BLaER1 treated with 17β-estradiol and CSF1 and Interleukin-3, amounts not matched to agents 10 nM and 100 nM (cell line): ENCODE results near the gene MAPRE2.

ENCODE experiments used
- H3K27ac ChIP-seq, 11 experiments: shearing (Covaris generic); formaldehyde crosslinking; 2 replicates each; pipeline ENCODE4 v1.8.1; 2022
- H3K27me3 ChIP-seq, 11 experiments: shearing (Covaris generic); formaldehyde crosslinking; 2 replicates each; pipeline ENCODE4 v1.8.1; 2022
- H3K36me3 ChIP-seq, 11 experiments: shearing (Covaris generic); formaldehyde crosslinking; 2 replicates each; pipeline ENCODE4 v1.8.1; 2022
- H3K4me1 ChIP-seq, 10 experiments: shearing (Covaris generic); formaldehyde crosslinking; 2 replicates each; pipeline ENCODE4 v1.8.1; 2022
- H3K4me2 ChIP-seq, 11 experiments: shearing (Covaris generic); formaldehyde crosslinking; 2 replicates each; pipeline ENCODE4 v1.8.1; 2022
- H3K4me3 ChIP-seq, 10 experiments: shearing (Covaris generic); formaldehyde crosslinking; 2 replicates each; pipeline ENCODE4 v1.8.1; 2022
- H3K9ac ChIP-seq, 11 experiments: shearing (Covaris generic); formaldehyde crosslinking; 2 replicates each; pipeline ENCODE4 v1.8.1; 2022
- H3K9me3 ChIP-seq, 11 experiments: shearing (Covaris generic); formaldehyde crosslinking; replicated peaks in 1 of 11; 2 replicates each; pipeline ENCODE4 v1.8.1; 2022
- H4K20me1 ChIP-seq, 11 experiments: shearing (Covaris generic); formaldehyde crosslinking; 2 replicates each; pipeline ENCODE4 v1.8.1; 2022
- Cebpa-rat ChIP-seq, 11 experiments: shearing (Covaris generic); IDR thresholded peaks; 2 replicates each; pipeline ENCODE4 v1.8.1; 2022

The MAPRE2 gene

GRCh38 chr18:35061804-35062203, 20.6 kb downstream of the MAPRE2 start:
- no peaks in the 10 kb centered on the region for H3K27me3 ChIP-seq
- H3K36me3 ChIP-seq = peaks cover 0 to 7% (median 0%) of the 10 kb centered on the region in 11 experiments; a peak in 2 of 22 replicates
- no peak overlapping the region for H3K27ac ChIP-seq
- H3K4me2 ChIP-seq = no peak overlapping the region
- no peak overlapping the region for H3K9ac ChIP-seq
- H3K4me3 ChIP-seq = no peak overlapping the region
- no peaks in the 10 kb centered on the region for H3K9me3 ChIP-seq
- TF ChIP-seq Cebpa-rat (IDR thresholded peaks at IDR 0.05) = no peak
- peaks cover 0 to 87% (median 20%) of the 10 kb centered on the region in 11 experiments; a peak in 11 of 22 replicates for H4K20me1 ChIP-seq
- no peaks in the 10 kb centered on the region for H3K4me1 ChIP-seq

DNA sequence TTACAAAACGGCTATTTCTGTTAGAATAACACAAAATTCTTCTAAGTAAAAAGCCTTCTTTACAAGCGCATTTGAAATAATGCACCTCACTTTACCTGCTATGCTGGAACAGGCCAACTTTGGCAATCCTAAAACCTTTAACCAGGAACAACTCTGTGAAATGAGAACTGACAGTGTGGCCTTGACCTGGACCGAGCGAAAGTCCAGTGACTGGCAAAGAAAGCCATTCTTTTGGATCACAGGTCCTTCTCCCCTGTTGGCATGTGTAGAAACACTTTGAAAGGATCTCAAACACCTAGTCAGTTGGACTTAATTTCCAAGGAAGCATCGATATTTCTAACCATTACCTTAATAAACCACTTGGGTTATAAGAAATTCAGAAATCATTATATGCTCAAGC, 21.2 kb downstream of the MAPRE2 start:
- Histone ChIP-seq H3K27me3 (no peaks in the 10 kb centered on the region), H3K4me3 (no peak overlapping the region), H3K9me3 (no peaks in the 10 kb centered on the region), H3K27ac (no peak overlapping the region), H3K4me1 (no peaks in the 10 kb centered on the region), H3K4me2 (no peak overlapping the region), H3K9ac (no peak overlapping the region), H3K36me3 (peaks cover 0 to 7% (median 0%) of the 10 kb centered on the region in 11 experiments; a peak in 2 of 22 replicates), H4K20me1 (peaks cover 0 to 93% (median 26%) of the 10 kb centered on the region in 11 experiments; a peak in 11 of 22 replicates)
- no peak for TF ChIP-seq Cebpa-rat (IDR thresholded peaks at IDR 0.05)

DNA sequence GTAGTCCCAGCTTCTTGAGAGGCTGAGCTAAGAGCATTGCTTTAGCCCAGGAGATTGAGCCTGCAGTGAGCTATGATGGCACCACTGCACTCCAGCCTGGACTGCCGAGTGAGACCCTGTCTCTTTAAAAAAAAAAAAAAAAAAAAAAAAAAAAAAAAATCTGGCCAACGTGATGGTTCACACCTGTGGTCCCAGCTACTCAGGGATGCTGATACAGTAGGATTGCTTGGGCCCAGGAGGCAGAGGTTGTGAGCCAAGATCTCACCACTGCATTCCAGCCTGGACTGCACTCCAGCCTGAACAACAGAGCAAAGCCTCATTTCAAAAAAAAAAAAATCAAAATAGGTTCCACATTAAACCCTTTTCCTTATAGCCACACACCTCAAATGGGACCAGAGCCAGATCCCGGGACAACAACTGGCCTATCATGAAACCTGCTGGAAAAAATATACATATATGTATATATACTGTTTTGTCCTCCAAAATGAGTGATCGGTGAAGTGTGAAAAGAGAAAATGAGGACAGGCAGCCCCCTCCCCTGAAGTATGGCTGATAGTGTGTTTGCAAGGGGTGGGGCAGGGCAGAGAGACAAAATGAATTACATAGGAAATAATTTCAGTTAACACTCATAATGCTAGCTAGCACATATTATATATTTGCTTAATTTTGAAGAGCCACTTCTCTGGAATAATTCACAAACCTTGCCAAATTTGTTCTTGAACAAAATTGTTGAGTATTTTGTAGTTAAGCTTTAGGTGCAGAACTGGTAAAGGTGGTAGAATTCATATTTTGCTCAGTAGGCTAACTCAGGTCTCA, 22.9 kb downstream of the MAPRE2 start:
- Histone ChIP-seq H3K9ac (no peak overlapping the region), H3K4me1 (no peaks in the 10 kb centered on the region), H3K27ac (no peak overlapping the region), H3K4me2 (no peak overlapping the region), H3K9me3 (no peaks in the 10 kb centered on the region), H3K4me3 (no peak overlapping the region), H3K36me3 (peaks cover 0 to 12% (median 0%) of the 10 kb centered on the region in 11 experiments; a peak in 2 of 22 replicates), H3K27me3 (no peaks in the 10 kb centered on the region), H4K20me1 (peaks cover 0 to 91% (median 26%) of the 10 kb centered on the region in 11 experiments; a peak in 11 of 22 replicates)
- TF ChIP-seq Cebpa-rat (IDR thresholded peaks at IDR 0.05) = no peak

DNA sequence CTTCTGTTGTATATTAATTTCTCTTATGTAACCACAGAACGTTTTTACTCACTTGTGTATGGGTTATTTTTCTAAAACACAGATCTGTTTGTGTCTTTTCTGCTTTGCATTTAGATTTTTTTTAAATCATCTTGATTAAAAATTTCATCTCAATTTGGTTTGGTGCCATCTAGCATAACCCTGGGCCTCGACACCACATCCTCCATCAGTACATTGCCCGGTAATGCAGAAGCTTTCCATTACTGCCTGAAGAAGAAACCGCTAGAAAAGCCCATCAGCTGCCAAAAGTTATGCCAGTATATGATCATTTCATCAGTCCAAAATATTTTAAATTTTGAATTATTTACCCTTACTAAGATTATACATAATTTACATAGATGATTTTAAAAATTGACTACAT, 26.2 kb downstream of the MAPRE2 start:
- H3K4me1 ChIP-seq = peaks cover 0 to 13% (median 4%) of the 10 kb centered on the region in 10 experiments; a peak in 5 of 20 replicates
- TF ChIP-seq Cebpa-rat (IDR thresholded peaks at IDR 0.05) = no peak

GRCh38 chr18:35071819-35072247, 30.6 kb downstream of the MAPRE2 start:
- H4K20me1 ChIP-seq = peaks cover 0 to 17% (median 0%) of the 10 kb centered on the region in 11 experiments; a peak in 6 of 22 replicates
- H3K9ac ChIP-seq = no peak overlapping the region
- peak overlapping the region in 1 of 11 experiments; percentile 18; a peak in 1 of 22 replicates for H3K4me2 ChIP-seq
- TF ChIP-seq Cebpa-rat (IDR thresholded peaks at IDR 0.05) = no peak
- no peak overlapping the region for H3K4me3 ChIP-seq
- H3K27ac ChIP-seq = no peak overlapping the region
- peaks cover 0 to 16% (median 7%) of the 10 kb centered on the region in 10 experiments; a peak in 6 of 20 replicates for H3K4me1 ChIP-seq
- H3K27me3 ChIP-seq = no peaks in the 10 kb centered on the region
- peaks cover 17 to 52% (median 28%) of the 10 kb centered on the region in 11 experiments for H3K36me3 ChIP-seq
- no peaks in the 10 kb centered on the region for H3K9me3 ChIP-seq

More for the DNA sequence above, 26.2 kb downstream of the MAPRE2 start:
- Histone ChIP-seq H3K9ac (no peak overlapping the region), H3K27me3 (no peaks in the 10 kb centered on the region), H3K4me2 (no peak overlapping the region), H3K27ac (no peak overlapping the region), H3K4me3 (no peak overlapping the region), H4K20me1 (peaks cover 0 to 58% (median 17%) of the 10 kb centered on the region in 11 experiments; a peak in 9 of 22 replicates), H3K9me3 (no peaks in the 10 kb centered on the region), H3K36me3 (peaks cover 13 to 27% (median 20%) of the 10 kb centered on the region in 11 experiments)

GRCh38 chr18:35072616-35073015, 31.4 kb downstream of the MAPRE2 start:
- Histone ChIP-seq H3K4me1 (peaks cover 0 to 16% (median 7%) of the 10 kb centered on the region in 10 experiments; a peak in 6 of 20 replicates), H3K9me3 (no peaks in the 10 kb centered on the region), H4K20me1 (peaks cover 0 to 9% (median 0%) of the 10 kb centered on the region in 11 experiments; a peak in 2 of 22 replicates), H3K27me3 (no peaks in the 10 kb centered on the region), H3K4me2 (no peak overlapping the region), H3K36me3 (peaks cover 18 to 58% (median 30%) of the 10 kb centered on the region in 11 experiments), H3K4me3 (no peak overlapping the region), H3K27ac (no peak overlapping the region), H3K9ac (no peak overlapping the region)
- no peak for TF ChIP-seq Cebpa-rat (IDR thresholded peaks at IDR 0.05)

- Histone ChIP-seq H4K20me1 (peaks cover 0 to 5% (median 0%) of the 10 kb centered on the region in 11 experiments; a peak in 1 of 22 replicates), H3K4me2 (no peak overlapping the region), H3K27ac (no peak overlapping the region), H3K36me3 (peaks cover 19 to 63% (median 32%) of the 10 kb centered on the region in 11 experiments), H3K9me3 (no peaks in the 10 kb centered on the region), H3K27me3 (no peaks in the 10 kb centered on the region), H3K4me3 (no peak overlapping the region), H3K9ac (no peak overlapping the region), H3K4me1 (peaks cover 0 to 16% (median 7%) of the 10 kb centered on the region in 10 experiments; a peak in 6 of 20 replicates)
- TF ChIP-seq Cebpa-rat (IDR thresholded peaks at IDR 0.05) = no peak
Observed at GRCh38 chr18:35073186-35074105, 32.2 kb downstream of the MAPRE2 start.

GRCh38 chr18:35074581-35074980, 33.4 kb downstream of the MAPRE2 start:
- H3K4me1 ChIP-seq = peaks cover 0 to 16% (median 7%) of the 10 kb centered on the region in 10 experiments; a peak in 6 of 20 replicates
- no peak overlapping the region for H3K27ac ChIP-seq
- no peak for TF ChIP-seq Cebpa-rat (IDR thresholded peaks at IDR 0.05)
- no peak overlapping the region for H3K4me2 ChIP-seq
- no peak overlapping the region for H3K4me3 ChIP-seq
- H4K20me1 ChIP-seq = no peaks in the 10 kb centered on the region; a peak in 1 of 22 replicates
- no peak overlapping the region for H3K9ac ChIP-seq
- no peaks in the 10 kb centered on the region for H3K9me3 ChIP-seq
- H3K36me3 ChIP-seq = peaks cover 28 to 74% (median 43%) of the 10 kb centered on the region in 11 experiments
- H3K27me3 ChIP-seq = no peaks in the 10 kb centered on the region
